Germinal center (tissue), 1 donor: ENCODE measurements around the gene ACSL1.
A peak's percentile ranks its signal among the peaks of the same experiment; 100 is the strongest.

Experiments used
- DNase-seq: peaks from one replicate; pipeline ENCODE4 v3.0.0; 2012; ENCODE audit warnings: mixed read lengths, low spot score

The ACSL1 gene, protein sequence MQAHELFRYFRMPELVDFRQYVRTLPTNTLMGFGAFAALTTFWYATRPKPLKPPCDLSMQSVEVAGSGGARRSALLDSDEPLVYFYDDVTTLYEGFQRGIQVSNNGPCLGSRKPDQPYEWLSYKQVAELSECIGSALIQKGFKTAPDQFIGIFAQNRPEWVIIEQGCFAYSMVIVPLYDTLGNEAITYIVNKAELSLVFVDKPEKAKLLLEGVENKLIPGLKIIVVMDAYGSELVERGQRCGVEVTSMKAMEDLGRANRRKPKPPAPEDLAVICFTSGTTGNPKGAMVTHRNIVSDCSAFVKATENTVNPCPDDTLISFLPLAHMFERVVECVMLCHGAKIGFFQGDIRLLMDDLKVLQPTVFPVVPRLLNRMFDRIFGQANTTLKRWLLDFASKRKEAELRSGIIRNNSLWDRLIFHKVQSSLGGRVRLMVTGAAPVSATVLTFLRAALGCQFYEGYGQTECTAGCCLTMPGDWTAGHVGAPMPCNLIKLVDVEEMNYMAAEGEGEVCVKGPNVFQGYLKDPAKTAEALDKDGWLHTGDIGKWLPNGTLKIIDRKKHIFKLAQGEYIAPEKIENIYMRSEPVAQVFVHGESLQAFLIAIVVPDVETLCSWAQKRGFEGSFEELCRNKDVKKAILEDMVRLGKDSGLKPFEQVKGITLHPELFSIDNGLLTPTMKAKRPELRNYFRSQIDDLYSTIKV

GRCh38 chr4:184825896-184826690 is at the start of gene ACSL1:
TSS of gene ACSL1 (minus strand) at chr4:184825968. CDS start at chr4:184803514, 22,454 bp downstream.
- DNase-seq, result peak; percentile 94

DNA sequence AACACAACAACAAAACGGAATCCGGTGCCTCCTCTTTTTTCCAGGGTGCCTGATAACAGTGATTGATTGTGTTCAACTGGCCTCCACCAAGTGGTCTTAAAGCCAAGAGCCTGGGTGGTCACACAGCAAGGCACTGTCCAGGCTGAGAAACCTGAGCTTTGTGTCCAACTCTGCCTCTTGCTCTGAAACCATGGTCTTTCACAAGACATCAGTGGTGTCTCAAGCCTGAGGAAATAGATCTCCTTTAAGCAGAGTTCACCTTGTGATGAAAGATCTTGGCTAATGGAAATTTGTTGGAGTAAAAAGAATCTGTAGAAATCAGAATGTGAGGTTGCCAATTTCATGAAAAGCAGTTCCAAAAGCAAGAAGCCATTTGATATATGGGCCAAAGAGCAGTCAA is 47.3 kb upstream of the ACSL1 start:
- DNase-seq, result no peak

- DNase-seq, result no peak
Measured at GRCh38 chr4:184870718-184871117, 45.0 kb upstream of the ACSL1 start.

- no peak for DNase-seq
Measured at GRCh38 chr4:184868623-184869022, 42.9 kb upstream of the ACSL1 start.

GRCh38 chr4:184863916-184864315 is 38.1 kb upstream of the ACSL1 start:
- no peak for DNase-seq

DNA sequence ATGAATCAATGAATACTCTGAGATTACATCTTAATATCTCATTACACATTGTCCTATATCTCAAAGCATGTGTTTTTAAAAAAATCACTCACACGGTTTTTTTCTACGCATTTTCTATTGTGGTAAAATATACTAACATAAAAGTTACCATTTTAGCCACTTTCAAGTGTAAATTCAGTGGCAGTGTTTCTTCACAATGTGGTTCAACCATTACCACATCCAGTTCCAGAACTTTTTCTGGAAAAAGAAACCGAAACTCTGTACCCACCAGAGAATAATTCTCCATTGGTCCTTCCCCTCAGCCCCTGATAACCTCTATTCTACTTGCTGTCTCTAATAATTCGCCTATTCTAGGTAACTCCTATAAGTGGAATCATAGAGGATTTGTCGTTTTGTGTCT is 35.3 kb upstream of the ACSL1 start:
- DNase-seq, result no peak

DNA sequence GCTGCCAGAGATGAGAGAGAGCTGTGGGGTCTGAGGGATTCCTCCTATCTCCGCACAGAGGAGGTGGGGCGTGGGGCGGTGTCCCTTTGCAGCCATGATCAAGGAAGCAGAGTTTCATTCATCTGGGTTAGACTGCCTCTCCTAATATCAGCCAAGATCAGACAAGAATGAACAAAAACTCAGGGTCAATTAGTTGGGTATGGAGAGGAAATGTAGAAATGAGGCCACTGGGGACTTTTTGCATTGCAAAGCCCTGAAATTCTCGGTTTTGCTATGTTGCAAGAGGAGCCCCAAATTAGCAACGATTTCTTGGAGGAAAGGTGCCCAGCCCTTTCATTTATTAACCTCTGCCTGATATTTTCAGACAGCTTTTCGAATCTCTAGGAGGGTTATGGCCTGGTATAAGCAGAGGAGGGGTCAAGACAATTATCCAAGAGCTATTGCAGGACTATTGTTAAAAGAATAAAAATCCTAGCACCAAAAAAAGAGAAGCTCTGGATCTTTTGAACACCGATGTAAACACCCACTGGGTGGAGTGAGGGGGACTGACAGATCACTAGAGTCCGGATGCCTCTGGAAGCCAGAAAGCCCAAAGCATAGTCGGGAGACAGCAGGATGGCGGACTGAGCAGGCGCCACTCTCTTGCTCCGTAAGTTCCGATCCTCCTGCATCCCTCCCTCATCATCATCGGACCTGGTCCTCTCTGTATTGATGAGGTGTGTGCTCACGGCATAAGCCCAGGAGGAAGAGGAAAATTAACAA is 34.4 kb upstream of the ACSL1 start:
- no peak for DNase-seq

DNA sequence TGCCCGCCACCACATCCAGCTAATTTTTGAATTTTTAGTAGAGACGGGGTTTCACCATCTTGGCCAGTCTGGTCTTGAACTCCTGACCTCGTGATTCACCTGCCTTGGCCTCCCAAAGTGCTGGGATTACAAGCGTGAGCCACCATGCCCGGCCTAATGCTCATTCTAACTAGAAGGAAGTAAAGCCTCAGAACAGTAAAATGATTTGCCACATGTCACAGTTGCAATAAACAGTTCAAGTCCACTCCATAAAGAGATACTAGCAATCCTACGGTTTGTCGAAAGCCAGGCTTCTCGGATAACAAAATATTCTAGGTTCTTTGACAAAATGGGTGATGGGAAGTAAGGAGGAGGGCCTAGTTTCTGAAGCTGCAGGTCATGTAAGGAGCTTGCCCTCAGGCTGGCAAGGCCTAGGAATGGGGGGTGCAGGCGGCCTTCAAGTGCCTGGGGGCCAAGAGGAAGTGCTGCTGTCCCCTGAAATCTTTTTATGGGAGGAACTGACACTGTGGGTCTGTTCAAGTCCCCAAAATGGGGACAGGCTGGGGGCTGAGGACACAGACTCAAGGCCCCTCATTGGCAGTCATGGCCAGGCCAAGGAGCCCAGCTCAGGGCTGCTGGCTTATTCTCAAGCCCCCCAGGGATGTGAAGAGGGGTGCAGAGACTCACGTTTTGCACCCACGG is 31.8 kb upstream of the ACSL1 start:
- DNase-seq, result no peak

DNA sequence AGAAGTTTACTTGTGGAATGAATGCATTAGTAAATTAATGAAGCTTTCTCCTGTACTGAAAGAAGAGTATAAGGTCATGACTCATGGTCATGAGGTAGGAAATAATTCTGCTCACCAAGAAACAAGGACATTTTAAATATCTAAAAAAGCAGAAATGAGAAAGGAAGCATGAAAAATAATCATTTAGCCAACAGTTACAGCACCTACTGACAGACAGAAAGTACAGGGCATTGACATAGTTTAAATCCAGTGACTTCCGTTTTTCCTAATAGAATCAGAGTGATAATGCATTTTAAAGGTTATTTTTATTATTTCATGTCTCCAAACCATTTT is 30.5 kb upstream of the ACSL1 start:
- DNase-seq, result peak; percentile 30

GRCh38 chr4:184854673-184855072 is 28.9 kb upstream of the ACSL1 start:
- peak; percentile 43 for DNase-seq

GRCh38 chr4:184853436-184853835 is 27.7 kb upstream of the ACSL1 start:
- no peak for DNase-seq

DNA sequence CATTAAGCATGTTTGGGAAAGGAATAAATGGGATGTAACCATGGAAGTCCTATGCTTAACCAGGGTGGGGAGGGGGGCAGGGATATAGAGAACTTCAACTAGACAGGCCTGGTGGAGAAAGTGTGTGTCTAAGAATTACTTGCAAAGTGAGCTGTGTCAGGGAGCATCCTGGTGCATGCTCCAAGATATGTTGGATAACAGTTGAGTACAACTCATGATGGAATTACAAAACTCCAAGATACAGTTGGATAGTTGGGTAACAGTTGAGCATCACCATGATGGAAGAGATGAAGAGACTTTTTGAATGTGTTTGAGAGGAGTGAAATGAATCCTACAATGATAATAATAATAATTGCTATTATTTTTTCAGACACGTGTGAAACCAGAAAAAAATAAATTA is 26.1 kb upstream of the ACSL1 start:
- no peak for DNase-seq

- DNase-seq, result peak; percentile 58
Measured at GRCh38 chr4:184851200-184851541, 25.4 kb upstream of the ACSL1 start.

- DNase-seq, result no peak
Measured at GRCh38 chr4:184850431-184851199, 24.8 kb upstream of the ACSL1 start.

- no peak for DNase-seq
Measured at GRCh38 chr4:184850018-184850417, 24.2 kb upstream of the ACSL1 start.

- no peak for DNase-seq
Measured at GRCh38 chr4:184849185-184849584, 23.4 kb upstream of the ACSL1 start.

- DNase-seq, result no peak
Measured at GRCh38 chr4:184848510-184848909, 22.7 kb upstream of the ACSL1 start.

GRCh38 chr4:184846531-184846930 is 20.8 kb upstream of the ACSL1 start:
- no peak for DNase-seq

DNA sequence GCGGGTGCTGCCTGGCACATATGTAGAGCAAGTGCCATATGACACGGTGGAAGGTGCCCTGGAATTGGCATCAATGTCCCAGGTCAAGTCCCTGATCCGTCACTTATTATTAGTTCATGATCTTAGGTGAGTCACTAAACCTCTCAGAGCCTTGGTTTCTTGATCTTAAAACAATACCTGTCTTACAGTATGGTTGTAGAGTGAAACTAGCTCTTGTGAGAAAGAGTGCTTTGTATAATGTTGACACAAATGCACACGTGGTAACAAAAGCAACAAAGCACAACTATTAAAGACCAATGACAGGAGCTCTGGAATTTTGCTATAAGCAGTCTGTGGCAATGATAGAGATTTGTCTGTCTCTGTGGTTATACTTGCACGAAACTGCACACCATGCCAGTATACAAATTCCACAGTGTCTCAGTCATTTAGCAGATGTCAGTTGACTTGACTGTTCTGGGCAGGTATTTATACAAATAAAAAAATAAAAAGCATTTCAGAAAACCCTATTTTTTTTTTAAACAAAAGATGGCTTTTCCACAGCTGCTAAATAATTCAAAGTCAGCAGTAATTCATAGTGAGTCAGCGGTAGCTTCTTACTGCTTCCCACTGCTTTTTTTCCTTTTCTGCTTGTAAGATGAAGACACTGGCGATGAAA is 19.7 kb upstream of the ACSL1 start:
- DNase-seq, result no peak

- DNase-seq, result no peak
Measured at GRCh38 chr4:184844742-184845141, 19.0 kb upstream of the ACSL1 start.
